NOMO-1 (cell line): ENCODE data around the gene ZNF30.
A peak's percentile ranks its signal among the peaks of the same experiment; 100 is the strongest.
"Not testable (repeated sequence)": the region's sequence is repeated elsewhere in the genome, so short reads cannot be mapped to it uniquely, and the experiment has no call there.

Experiments
- DNase-seq, 2 experiments: peaks; one replicate each; lab custom pipeline; 2025; ENCODE audit not compliant: unreplicated experiment in 2 of 2; lab: John Stamatoyannopoulos, UW

Gene ZNF30

DNA sequence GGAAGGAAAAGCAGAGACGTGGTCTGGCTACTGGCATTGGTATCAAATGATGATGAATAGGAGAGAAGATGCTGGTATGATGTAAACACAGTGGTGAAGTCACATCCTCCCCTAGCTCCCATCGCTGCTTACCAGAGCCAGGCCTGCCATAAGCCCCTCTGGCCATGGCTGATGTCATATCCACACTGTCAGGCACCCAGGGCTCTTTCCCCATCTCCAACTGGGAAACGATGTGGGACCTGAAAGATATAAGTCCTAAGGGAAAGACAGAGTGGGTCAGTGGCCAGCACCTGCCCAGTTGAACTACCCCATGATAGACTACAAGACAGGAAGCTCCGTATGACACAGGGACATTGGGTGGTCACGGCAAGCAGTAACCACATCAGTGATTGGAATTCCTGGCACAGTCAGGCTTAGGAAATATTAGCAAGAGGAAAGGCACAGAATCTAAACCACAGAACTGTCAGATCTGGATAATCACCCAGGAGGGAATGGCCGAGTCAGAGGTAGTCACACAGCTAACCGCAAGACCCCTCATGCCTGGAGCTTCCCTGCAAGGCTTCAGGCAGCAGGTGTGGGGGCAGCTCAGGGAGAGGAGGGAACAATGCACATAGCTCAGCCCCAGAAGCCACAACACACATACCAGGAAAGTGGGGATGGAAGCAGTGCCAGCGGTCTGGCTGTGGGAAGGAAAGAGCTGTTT, 33.6 kb downstream of the ZNF30 start:
- no peak for DNase-seq

DNA sequence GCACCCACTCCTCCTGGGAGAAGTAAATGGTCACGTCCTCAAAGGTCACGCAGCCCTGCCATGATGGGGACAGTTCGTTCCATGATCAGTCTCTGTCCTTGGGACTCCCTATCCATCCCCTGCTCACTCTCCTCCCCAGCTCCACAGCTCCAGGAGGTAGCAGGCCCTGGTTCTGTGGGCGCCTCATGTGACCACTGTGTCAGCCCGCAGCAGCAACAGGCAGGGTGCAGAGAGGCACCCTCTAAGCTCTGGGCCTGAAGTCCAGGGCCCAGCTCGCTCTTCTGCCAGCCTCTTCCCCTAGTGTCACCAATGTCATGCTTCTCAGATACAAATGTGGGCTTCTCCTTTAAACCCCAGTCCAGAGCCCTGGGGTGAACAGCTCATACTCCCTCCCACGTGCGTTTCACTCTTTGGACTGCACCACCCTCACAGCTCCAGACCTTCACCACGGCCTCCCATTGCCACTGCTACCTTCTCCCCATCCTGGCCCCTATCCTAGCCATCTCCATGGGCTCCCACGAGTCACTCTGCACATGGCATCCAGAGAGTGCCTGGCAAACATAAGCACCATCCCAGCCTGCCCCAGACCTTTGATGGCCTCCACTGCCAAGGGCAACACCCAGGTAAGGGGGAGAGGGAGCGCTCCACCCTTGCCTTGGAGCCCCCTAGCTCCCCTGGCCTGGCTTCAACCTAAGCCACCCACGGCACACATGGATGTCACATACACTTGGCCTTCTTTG, 34.4 kb downstream of the ZNF30 start:
- DNase-seq, result no peak

DNA sequence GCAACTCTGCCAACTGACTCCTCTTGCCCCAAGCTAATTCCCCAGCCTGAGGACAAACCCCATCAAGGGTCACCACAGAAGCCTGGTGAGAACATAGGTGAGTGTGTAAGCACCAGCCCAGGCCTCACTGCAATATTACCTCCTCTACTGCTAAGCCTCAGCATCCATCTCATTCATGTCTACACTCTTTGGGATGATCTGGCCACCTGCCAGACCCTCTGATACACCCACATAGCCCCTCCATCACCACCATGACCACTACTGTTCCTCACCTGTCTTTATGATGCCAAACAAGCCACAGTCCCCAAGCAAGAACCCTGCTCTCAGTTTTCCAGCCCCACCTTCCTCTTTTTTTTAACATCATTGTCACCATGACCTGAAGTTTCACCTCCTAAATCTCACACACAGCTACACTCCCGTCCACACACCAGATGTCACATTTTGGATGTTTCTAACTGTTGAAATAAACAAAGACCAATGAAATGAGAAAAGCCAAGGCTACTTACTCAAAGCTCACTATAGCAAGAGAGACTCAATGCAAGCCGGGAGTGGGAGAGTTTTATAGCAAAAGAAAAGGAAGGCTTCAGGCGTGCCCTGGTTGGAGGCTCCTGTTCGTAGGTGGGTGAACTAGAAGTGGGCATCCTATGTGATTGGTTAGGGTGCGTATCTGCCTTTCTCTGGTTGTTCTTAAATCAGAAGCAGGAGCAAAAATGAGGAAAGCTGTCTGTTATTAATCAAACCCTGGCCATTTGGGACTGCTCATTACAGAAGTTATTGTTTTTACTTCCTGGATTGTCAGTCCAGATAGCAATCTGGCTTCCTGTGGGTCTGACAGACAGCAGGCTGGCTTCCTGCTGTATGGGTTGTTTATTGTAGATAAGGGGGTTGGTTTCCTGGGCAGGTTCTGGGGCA, 35.3 kb downstream of the ZNF30 start:
- DNase-seq, result no peak

DNA sequence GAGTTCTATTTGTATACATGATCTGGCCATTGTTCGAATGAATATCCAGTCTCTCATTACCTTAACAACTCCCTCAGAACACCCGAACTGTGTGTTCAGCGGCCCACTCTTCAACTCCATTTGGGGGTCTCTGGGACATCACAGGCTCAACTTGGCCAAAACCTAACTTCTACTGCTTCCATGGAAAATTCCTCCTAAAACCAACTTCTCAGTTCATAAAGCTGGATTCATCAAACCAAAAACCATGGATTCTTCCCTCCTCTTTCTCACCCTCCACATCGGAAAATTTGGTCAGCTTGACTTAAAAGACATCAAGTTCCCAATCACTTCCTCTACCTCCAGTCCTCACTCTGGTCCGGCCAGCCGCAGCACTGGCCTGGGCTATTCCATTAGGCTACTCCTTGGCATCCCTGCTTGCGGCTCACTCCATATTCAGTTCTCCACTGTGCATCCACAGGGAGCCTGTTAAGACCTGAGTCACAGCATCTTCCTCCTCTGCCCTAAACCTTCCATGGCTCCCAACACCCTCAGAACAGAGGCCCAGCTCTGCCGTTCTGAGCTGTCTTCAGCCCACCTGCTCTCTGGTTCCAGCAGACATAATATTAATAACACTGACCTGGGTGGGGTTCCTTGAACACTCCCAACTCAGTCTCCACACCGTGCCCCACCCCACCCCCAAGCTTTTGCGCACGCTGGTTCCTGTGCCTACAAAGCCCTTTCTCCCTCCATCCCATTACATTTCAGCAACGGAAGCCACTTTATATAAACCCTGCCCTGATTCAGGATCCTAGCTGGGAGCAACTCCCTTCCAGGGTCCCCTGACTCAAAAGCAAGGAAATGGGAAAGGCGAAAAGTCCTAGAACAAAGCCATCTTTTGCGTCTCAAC, 36.2 kb downstream of the ZNF30 start:
- DNase-seq, result no peak

DNA sequence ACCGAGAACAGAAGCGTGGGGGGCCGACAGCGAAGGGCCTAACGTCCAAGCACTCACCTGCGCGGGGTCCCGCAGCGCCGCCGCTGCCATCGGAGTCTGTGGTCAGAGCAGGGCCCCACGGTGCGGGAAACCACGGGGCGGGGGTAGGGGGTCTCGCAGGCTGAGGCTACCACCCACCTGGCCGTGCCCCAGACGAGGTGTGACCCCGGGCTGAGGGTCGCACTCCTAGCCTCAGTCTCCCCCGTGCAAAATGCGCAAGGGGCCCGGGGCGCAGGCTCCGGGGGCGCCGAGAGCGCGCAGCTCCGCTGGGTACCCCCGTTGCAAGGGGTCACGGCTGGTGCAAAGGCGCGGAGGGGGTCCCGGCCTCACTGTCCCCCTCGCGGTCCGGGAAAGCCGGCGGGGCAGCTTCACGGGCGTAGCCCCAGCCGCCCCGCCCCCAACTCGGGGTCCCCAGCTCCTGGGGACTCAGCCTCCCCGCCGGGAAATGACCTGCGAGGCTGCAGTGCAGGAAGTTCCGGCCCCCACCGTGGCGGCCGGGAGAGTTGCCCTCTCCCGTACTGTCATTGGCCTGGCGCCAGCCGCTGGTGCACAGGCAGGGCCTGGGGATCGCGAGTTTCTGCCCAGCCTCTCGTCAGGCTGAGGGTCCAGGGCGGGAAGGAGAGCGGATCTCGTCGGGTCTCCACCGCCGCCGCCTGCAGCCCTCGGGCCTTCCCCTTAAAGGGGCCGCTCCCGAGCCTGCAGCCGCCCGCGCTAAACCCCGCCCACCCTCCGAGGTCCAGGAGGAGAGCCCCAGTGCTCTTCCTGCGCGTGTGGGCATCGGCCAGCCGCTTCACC, 37.1 kb downstream of the ZNF30 start, which contains the start of gene ZNF792:
TSS of gene ZNF792 (minus strand) at position 657 of the 834 bp plus-strand sequence. CDS start at position 90, 567 bp downstream.
- peak; percentile 14 to 53 for DNase-seq

DNA sequence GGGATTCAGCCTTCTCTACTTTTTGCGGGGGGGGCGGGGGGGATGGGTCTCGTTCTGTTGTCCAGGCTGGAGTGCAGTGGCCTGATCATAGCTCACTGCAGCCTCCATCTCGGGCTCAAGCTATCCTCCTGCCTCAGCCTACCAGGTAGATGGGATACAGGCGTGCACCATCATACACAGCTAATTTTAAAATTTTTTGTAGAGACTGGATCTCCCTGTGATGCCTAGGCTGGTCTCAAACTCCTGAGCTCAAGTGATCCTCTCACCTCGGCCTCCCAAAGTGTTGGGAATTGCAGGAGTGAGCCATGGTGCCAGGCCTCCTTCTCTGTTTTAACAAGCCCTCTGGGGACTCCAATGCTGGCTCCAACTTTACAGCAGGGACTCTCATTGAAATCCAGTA, 37.9 kb downstream of the ZNF30 start:
- no peak for DNase-seq

DNA sequence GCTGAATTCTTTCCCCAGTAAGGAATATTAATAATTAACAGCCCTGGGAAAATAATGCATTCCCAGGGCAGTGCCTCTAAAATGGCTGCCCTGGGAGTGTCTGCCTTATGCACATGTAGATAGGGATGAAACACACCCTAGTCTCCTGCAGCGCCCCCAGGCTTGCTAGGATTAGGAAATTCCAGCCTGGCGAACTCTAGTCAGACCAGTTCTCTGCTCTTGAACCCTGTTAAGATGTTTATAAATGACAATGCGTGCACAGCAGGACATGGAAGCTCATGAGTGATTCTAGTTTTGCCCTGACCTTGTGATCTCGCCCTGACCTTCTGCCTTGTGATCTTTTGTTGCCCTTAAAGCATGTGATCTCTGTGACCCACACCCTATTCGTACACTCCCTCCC, 38.8 kb downstream of the ZNF30 start:
- not testable (repeated sequence) for DNase-seq

DNA sequence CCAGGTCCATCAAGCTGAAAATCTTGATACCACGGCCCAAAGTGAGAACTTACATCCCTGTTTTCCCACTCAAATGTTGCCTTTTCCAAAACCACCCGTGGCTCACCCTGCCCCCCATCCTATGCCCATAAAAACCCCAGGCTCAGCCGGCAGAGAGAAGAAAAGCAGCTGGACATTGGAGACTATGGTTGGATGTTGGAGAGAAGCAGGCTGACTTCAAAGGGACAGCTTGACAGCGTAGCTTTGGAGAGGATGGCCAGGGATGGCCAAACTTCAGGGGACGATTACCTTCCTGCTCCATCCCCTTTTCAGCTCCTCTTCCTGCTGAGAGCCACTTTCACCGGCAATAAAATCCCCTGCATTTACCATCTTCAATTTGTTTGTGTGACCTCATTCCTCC, 40.8 kb downstream of the ZNF30 start:
- DNase-seq, result no peak

DNA sequence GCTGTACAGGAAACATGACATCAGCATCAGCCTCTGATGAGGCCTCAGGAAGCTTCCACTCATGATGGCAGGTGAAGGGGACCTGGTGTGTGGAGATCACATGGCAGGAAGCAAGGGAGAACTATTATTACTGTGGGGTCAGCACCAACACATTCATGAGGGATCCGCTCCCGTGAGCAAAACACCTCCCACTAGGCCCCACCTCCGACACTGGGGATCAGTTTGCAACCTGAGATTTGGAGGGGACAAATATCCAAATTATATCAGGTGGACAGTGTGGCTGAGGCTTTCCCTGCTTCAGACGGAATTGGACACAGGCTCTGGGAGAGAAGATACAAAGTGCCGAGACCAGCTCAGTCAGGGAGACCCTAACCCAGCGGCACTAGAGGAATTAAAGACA, 43.0 kb downstream of the ZNF30 start:
- DNase-seq, result no peak

DNA sequence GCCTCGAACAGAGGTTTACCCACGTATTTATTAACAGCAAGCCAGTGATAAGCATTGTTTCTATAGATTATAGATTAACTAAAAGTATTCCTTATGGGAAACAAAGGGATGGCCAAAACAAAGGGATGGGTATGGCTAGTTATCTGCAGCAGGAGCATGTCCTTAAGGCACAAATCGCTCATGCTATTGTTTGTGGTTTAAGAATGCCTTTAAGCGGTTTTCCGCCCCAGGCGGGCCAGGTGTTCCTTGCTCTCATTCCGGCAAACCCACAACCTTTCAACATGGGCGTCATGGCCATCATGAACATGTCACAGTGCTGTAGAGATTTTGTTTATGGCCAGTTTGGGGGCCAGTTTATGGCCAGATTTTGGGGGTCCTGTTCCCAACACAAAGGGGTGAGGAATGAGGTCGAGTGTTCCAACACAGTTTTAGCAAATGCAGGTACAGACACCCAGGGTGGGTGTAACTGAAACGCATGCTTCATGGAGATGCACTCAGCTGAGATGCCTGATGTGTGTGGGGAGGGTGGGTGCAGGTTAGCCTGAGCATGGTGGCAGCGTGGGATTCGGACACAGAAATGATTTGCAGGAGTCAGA, 43.6 kb downstream of the ZNF30 start:
- not testable (repeated sequence) for DNase-seq

DNA sequence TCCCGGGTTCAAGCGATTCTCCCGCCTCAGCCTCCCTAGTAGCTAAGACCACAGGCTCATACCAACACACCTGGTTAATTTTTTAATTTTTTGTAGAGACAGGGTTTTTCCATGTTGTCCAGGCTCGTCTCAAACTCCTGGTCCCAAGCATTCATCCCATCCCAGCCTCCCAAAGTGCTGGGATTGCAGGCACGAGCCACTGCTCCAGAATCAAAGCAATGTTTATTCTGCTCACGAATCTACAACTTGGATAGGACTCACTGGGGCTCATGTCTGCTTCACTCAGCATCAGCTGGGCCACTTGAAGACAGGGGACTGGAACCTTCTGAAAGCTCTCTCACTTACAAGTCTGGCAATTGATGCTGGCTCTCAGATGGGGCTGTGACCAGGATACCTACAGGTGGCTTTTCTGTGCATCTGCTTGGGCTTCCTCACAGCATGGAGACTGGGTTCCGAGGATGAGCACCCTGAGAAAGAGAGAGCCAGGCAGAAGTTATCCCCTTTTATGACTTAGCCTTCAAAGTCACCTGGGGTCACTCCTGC, 45.5 kb downstream of the ZNF30 start:
- no peak for DNase-seq

DNA sequence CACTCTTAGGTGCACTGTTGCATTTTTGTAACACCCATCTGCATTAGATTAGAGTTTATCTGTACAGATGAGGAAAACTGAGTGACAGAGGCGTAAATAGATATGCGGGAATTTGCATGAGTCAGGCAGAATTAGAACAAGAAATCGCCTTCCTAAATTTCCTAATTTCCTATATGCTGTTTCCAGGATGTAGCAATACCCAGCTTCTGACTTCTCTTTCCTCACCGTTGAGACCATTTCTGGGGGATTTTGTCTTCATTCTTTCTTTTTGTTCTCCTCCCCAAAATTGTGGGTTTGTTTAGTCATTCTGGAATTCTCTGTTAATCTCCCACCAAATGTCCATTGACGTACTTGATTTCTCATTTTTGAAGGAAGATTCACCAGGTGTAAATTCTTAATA, 47.9 kb downstream of the ZNF30 start:
- DNase-seq, result no peak

DNA sequence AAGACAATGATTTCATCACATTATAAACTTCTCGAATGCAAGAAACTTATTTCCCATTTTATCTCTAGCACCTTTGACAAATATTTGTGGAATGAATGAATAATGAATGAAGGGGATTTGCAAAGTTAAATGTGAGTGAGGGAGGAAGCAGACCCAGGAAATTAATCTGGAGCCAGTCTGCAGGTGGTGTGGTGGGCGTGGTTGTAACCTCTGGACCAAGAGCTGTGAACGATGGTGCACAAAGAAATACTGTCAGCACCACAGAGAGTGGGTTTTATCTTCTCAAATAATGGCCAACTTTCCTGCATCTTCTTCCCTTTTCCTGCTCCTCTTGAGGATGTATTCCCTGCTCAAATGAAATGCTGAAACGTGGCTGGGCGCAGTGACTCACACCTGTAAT, 48.4 kb downstream of the ZNF30 start:
- DNase-seq, result no peak

DNA sequence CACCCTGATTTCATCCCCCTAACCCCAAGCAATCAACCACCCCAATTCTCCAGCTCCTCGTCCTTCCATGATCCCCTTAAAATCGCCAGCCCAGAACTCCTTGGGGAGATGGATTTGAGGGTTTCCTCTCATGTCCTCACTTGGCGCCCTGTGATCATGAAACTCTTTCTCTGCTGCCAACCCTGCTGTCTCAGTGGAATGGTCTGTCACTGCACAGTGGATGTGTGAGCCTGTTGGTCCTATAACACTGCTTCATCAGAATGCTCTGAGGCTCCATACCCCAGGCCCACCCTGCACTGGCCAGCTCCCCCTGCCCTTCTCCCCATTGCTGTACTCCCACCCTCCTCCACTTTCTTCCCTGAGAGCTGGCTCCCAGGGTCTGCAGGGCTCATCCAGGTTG, 49.9 kb downstream of the ZNF30 start:
- DNase-seq, result no peak

DNA sequence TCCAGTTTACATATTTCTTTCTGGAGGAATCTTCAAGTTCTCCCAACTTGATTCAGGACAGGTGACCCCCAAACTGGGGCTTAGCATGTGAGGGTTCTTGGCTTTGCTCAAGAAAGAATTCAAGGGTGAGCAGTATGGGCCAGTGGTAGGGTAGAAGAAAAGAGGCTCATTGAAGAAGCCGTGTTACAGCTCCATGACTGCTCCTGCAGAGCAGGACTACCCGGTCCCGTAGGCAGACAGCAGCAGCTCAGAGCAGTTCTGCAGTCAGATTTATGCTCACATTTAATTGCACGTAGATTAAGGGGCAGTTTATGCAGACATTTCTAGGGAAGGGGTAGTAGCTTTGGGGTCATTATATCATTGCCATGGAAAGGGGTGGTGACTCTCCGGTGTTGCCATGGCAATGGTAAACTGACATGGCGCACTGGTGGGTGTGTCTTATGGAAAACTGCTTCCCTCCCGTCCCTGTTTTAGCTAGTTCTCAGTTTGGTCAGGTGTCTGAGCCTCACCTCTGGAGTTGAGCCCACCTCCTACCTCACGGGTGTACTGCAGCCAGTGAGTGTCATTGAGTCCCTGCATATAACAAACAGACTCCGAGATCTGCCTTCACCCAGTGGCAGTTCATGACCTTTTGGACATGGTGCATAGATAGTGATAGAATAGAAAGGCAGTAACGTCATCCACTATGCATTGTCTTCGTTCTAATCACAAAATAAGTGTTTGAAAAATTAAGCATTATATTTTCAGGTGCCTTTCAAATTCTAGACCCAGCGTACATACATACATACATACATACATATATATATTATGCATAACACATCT, 53.3 kb downstream of the ZNF30 start:
- no peak for DNase-seq

DNA sequence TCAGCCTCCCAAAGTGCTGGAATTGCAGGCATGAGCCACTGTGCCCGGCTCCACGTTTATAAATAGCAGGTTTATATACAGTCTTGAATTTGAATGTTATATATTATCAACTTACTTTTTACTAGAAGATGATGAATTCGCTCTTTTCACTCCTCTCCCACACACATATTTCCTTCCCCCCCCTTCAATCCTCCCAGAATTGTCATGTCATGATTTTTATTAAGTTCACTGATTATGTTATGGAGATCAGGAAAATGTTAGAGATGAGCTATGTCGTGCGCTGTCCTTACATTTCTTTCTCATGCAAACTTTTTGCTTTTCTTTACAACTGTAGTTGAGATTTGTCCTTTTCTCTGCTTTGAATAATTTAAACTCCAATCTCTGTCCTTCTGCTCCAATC, 55.6 kb downstream of the ZNF30 start:
- no peak for DNase-seq

DNA sequence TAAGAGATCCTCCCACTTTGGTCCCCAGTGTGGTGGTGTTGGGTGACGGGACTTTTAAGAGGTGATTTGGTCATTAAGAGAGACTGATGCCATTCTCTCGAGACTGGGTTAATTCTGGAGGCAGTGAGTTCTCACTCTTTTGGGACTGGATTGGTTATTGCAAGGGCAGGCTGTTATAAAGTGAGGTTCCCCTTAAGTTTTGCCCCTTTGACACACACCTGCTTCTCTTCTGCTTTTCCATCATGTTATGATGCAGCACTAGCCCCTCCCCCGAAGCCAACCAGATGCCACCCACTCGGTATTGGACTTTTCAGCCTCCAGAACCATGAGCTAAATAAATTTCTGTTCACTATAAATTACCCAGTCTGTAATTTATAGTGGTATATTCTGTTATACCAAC, 57.1 kb downstream of the ZNF30 start:
- no peak for DNase-seq

DNA sequence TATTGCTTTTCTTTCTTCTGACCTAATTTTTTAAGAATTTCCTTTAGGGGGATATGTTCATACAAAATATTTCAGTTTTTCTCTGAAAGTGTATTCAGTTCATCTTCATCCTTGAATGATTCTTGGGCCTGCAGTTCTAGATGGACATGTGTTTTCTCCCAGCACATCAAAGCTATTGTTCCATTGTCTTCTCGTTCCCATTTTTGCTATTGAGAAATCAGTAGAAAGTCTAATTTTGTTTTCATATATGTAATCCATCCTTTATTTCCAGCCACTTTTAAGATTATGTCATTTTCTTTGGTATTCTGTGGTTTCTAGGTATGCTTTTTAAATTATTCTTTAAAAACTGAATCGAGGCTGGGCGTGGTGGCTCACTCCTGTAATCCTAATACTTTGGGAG, 57.6 kb downstream of the ZNF30 start:
- no peak for DNase-seq
